ENCODE results near the gene CCN6. TPM values are rescaled to one million over a fixed set of nuclear protein-coding genes. Genes with fewer than 3 reads are reported as not detected.

Gene CCN6
- under 1 TPM; 0.26 to 0.32 TPM for total RNA-seq

DNA sequence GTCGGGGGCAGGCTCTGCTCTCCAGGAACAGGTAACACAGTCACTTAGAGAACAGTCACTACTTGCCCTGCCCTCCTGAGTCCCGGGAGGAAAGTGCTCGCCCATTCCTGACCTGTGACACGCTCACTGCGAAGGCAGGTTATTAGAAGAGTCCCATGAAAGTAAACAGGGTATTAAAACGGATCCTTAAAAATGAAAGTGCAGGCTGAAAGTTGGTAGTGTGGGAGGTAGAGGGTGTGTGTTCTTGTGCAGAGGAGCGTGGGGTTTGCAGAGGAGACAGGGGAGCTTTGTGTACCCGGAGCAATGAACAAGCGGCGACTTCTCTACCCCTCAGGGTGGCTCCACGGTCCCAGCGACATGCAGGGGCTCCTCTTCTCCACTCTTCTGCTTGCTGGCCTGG, at the start of gene CCN6:
CCN6 (plus strand) TSS at position 104 of the 400 bp plus-strand sequence; CDS start at position 358, 254 bp downstream.
- ChIA-PET POLR2A (no interaction called here), CTCF (interaction anchor here (1.3 kb wide), 1 partner anchor 12 kb away, joined by 3 read pairs; no protein-coding TSS in a partner anchor)
- no peak within 1 kb of the TSS for H3K4me3 Mint-ChIP-seq

DNA sequence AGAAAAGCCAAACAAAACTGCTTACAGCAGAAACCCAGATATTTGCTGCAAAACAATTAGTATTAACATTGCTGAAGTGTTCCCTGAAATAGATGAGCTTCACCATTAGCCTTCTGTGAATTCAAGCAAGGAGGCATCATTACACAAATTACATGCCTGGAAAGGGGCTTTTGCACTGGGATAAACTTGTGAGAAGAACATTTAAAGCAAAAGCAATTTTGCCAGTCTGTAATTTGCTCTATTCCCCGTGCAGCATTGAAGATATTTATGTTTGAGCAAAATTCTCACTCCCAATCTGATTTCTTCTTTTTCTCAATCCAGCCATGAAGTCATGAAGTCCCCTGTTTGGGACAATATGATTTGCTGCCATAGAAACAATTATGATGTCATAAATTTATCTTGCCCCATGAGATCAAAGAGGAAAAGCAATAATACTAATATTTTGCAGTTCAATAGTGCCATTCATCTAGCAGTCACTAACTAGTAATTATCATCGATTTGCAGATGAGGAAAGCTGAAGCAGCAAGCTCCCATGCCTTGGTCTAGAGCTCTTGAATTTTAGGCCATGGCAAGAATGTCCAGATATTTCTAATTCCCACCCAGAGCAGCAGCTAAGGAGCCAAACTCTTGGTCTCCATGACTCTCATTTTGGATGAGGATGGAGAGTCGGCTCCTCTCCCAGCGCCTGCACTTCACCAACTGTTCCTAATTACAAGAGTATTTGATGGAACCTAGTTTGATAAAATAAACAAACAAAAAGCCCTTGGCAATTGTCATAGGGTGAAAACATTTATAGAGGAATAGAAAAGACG, 49.5 kb upstream of the CCN6 start:
- POLR2A ChIA-PET, result no interaction called here
- H3K4me1 Mint-ChIP-seq, result peaks cover 9% of the 10 kb centered on the region
- no peaks in the 10 kb centered on the region for H3K27me3 Mint-ChIP-seq
- intact Hi-C loops (cut with DNase I, micrococcal nuclease), result no loop called here
- DNase-seq, result no peak
- peaks cover 2% of the 10 kb centered on the region for H3K36me3 Mint-ChIP-seq (ENCODE audit: low read depth)
- H3K4me3 Mint-ChIP-seq, result no peak overlapping the region
- H3K9me3 Mint-ChIP-seq (ENCODE audit: low read depth), result peaks cover 2% of the 10 kb centered on the region
- no peak overlapping the region for H3K27ac Mint-ChIP-seq
- CTCF ChIA-PET, result interaction anchor here (0.8 to 0.9 kb wide), 2 partner anchors 13 to 38 kb away, joined by 3 read pairs; no protein-coding TSS in a partner anchor
- no peak for ATAC-seq

More for the DNA sequence above, at the start of gene CCN6:
- ATAC-seq (no peak), DNase-seq (no peak)
- intact Hi-C loops (cut with DNase I, micrococcal nuclease), result no loop called here
- H3K27me3 Mint-ChIP-seq, result peaks cover 3% of the 10 kb centered on the region
- H3K27ac Mint-ChIP-seq, result no peak within 1 kb of the TSS
- no peaks in the 10 kb centered on the region for H3K9me3 Mint-ChIP-seq (ENCODE audit: low read depth)
- H3K4me1 Mint-ChIP-seq, result peaks cover 2% of the 10 kb centered on the region
- H3K36me3 Mint-ChIP-seq (ENCODE audit: low read depth), result no peaks in the 10 kb centered on the region

DNA sequence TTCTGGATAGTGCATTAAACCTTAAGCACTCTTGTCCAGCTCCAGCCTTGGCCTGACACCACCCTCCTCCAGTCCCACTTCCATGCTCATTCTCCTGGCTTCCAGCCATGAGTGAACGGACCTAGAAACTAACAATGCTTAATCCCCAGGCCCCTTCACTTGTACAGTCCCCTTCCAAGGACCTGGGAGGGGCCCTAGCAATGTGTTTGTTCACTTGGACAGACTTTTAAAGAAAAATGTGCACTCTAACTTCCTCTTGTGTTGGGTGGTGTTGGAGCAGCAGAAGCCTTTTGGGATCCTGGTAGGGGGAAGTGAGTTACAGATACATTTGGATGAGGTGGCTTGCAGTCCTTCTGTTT, 48.9 kb upstream of the CCN6 start:
- H3K4me3 Mint-ChIP-seq, result no peak overlapping the region
- CTCF ChIA-PET, result interaction anchor here (0.8 to 0.9 kb wide), 2 partner anchors 12 to 37 kb away, joined by 3 read pairs; no protein-coding TSS in a partner anchor
- H3K27ac Mint-ChIP-seq, result no peak overlapping the region
- H3K4me1 Mint-ChIP-seq, result peaks cover 9% of the 10 kb centered on the region
- no peak for ATAC-seq
- intact Hi-C loops (cut with DNase I, micrococcal nuclease), result no loop called here
- peaks cover 2% of the 10 kb centered on the region for H3K36me3 Mint-ChIP-seq (ENCODE audit: low read depth)
- H3K27me3 Mint-ChIP-seq, result no peaks in the 10 kb centered on the region
- no peak for DNase-seq
- H3K9me3 Mint-ChIP-seq (ENCODE audit: low read depth), result peaks cover 2% of the 10 kb centered on the region
- POLR2A ChIA-PET, result no interaction called here

DNA sequence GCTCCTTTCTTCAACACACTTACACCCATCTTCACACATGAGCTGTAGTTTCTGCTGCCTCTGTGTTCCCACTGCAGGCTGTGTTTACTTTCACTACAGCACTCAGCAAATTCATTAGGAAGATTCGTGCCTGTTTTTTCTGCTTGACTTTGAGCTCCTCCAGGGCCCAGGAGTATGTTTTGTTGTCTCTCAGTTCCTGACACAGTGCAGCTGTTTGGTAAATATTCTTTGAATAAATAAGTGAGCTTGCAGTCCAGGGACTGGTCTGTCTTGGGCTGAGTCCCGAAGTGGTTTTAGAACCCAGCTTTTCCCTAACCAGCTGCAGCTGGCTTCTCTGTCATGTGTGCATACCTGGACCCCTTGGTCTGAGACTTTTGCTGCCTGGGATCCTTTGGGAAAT, 46.6 kb upstream of the CCN6 start:
- peak overlapping the region; percentile 2 for H3K27ac Mint-ChIP-seq
- no peaks in the 10 kb centered on the region for H3K36me3 Mint-ChIP-seq (ENCODE audit: low read depth)
- no peak for DNase-seq
- CTCF ChIA-PET, result interaction anchor here (0.6 to 2.8 kb wide), 5 partner anchors 13 to 261 kb away, joined by 3 to 18 read pairs (median 3); no protein-coding TSS in a partner anchor
- ATAC-seq, result no peak
- H3K4me3 Mint-ChIP-seq, result no peak overlapping the region
- H3K9me3 Mint-ChIP-seq (ENCODE audit: low read depth), result peaks cover 2% of the 10 kb centered on the region
- intact Hi-C loops (cut with DNase I, micrococcal nuclease), result no loop called here
- POLR2A ChIA-PET, result no interaction called here
- peaks cover 19% of the 10 kb centered on the region for H3K4me1 Mint-ChIP-seq
- no peaks in the 10 kb centered on the region for H3K27me3 Mint-ChIP-seq

DNA sequence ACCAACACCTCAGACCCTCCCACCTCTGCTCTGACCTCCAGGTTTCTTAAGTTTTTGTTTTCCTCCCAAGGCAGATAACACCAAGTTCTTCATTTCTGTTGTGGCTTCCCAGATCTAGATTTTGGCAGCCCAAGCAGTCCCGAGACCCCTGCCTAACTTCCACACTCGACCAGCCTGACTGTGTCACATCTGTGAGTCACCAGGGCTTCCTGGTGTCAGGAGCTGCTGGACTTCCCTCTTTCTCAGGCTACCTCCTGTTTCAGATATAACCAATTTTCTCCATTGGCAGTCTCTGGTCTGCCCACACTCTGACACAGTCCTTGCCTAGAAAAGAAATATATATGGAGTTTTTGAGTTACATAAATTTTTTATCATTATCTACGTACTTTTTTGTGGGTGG, 46.1 kb upstream of the CCN6 start:
- ATAC-seq, result no peak

DNA sequence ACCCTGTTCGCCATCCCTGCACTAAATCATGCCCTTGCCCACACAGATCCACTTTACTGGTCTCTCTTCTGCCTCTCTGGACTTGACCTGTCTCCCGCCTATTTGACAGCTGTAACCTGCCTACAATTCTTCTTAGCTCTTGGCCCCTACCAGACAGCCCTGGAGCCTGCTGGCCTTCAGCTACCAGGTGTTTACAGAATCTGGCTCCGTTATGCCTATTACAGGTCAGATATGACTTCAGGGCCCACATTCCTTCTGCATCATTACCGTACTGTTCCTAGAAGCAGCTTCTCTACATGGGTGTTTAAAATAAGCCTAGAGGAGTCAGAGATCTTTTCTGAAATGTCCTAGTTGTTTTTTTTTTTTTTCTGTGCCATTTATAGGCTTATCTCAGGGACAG, 45.4 kb upstream of the CCN6 start:
- Mint-ChIP-seq H3K9me3 (ENCODE audit: low read depth) (no peaks in the 10 kb centered on the region), H3K27me3 (no peaks in the 10 kb centered on the region), H3K4me3 (no peak overlapping the region), H3K36me3 (ENCODE audit: low read depth) (no peaks in the 10 kb centered on the region), H3K27ac (no peak overlapping the region), H3K4me1 (peaks cover 29% of the 10 kb centered on the region)
- ATAC-seq, result no peak
- intact Hi-C loops (cut with DNase I, micrococcal nuclease), result no loop called here
- no peak for DNase-seq
- CTCF ChIA-PET, result interaction anchor here (0.5 to 2.9 kb wide), 7 partner anchors 8 to 539 kb away, joined by 3 to 18 read pairs (median 3); no protein-coding TSS in a partner anchor
- POLR2A ChIA-PET, result no interaction called here

More for the DNA sequence above, 46.1 kb upstream of the CCN6 start:
- ChIA-PET CTCF (interaction anchor here (0.6 to 2.8 kb wide), 6 partner anchors 13 to 538 kb away, joined by 3 to 18 read pairs (median 3); no protein-coding TSS in a partner anchor), POLR2A (no interaction called here)
- intact Hi-C loops (cut with DNase I, micrococcal nuclease), result no loop called here
- Mint-ChIP-seq H3K4me1 (peaks cover 25% of the 10 kb centered on the region), H3K27ac (no peak overlapping the region), H3K9me3 (ENCODE audit: low read depth) (peaks cover 2% of the 10 kb centered on the region), H3K36me3 (ENCODE audit: low read depth) (no peaks in the 10 kb centered on the region), H3K4me3 (no peak overlapping the region), H3K27me3 (no peaks in the 10 kb centered on the region)
- DNase-seq, result no peak

DNA sequence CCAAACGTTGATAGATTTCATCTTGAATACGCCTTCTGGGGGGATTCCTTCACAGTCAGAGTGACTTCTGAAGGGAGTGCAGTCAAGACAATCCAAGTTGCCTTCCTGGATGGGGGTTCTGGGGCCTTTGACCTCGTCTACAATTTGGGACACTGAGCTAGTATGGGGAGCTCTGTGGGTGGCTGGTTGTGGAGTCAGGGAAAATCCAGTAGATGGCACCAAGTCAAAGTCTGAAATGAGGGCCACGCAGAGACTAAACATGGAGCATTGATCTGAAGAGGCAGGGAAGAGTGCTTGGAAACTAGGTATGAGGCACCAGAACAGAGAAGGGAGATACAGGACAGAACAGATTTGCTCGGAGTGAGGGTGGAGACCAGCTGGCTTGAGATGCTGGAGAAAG, 43.6 kb upstream of the CCN6 start:
- DNase-seq, result peak; percentile 42
- peaks cover 42% of the 10 kb centered on the region for H3K4me1 Mint-ChIP-seq

DNA sequence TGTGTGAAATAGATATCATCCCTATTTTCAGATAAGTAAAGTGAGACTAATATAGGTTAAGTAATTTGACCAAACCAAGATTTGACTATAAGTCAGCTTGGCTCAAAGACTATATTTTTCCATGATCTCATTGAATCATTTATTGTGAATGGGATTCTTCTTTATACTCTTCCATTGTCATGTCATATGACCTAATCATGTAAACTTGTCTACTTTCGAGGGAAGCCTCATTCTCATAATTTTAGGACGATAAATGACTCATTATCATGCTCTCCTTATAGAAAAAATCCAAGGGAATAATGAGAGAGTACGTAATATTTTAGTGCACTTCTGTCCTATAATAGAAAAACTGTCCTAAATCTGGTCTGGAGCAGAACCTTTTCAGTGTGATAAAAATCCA, 40.9 kb upstream of the CCN6 start:
- Mint-ChIP-seq H3K4me3 (no peak overlapping the region), H3K4me1 (peaks cover 66% of the 10 kb centered on the region), H3K36me3 (ENCODE audit: low read depth) (no peaks in the 10 kb centered on the region), H3K27ac (no peak overlapping the region), H3K9me3 (ENCODE audit: low read depth) (no peaks in the 10 kb centered on the region), H3K27me3 (no peaks in the 10 kb centered on the region)
- DNase-seq (no peak), ATAC-seq (no peak)
- intact Hi-C loops (cut with DNase I, micrococcal nuclease), result no loop called here
- ChIA-PET CTCF (interaction anchor here (0.7 kb wide), 1 partner anchor 27 kb away, joined by 3 read pairs; no protein-coding TSS in a partner anchor), POLR2A (no interaction called here)

More for the DNA sequence above, 43.6 kb upstream of the CCN6 start:
- intact Hi-C loops (cut with DNase I, micrococcal nuclease), result loop anchor here (1.0 kb wide), 1 partner anchor 33 kb away; no protein-coding TSS in a partner anchor
- ATAC-seq, result peak; percentile 82
- Mint-ChIP-seq H3K4me3 (no peak overlapping the region), H3K27me3 (no peaks in the 10 kb centered on the region), H3K36me3 (ENCODE audit: low read depth) (no peaks in the 10 kb centered on the region), H3K27ac (no peak overlapping the region), H3K9me3 (ENCODE audit: low read depth) (no peaks in the 10 kb centered on the region)
- ChIA-PET POLR2A (interaction anchor here (0.9 kb wide), 1 partner anchor 45 kb away, joined by 3 read pairs; no protein-coding TSS in a partner anchor), CTCF (interaction anchor here (0.5 to 2.9 kb wide), 9 partner anchors 8 to 217 kb away, joined by 3 to 18 read pairs (median 3); no protein-coding TSS in a partner anchor)

DNA sequence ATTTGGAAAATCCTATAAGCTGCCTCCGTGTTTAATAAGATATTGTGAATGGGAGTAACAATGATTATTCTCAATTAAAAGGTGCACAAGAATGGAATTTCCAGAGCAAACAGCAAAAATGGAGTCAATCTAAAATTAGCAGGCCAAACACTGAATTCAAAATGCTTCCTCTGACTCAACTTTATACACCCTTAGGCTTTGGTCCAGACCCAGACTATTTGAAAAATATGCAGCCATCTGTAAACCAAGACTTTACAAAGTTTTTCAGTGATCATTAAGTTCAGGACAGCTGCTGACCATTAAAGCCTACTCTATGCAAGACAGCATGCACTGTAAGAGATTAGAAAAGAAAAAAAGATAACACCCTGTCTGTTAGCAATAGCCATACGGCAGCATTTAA, 39.4 kb upstream of the CCN6 start:
- DNase-seq, result no peak
- ChIA-PET POLR2A (no interaction called here), CTCF (interaction anchor here (1.1 to 5.3 kb wide), 6 partner anchors 13 to 304 kb away, joined by 3 to 65 read pairs (median 4); no protein-coding TSS in a partner anchor)
- H3K9me3 Mint-ChIP-seq (ENCODE audit: low read depth), result no peaks in the 10 kb centered on the region
- H3K27ac Mint-ChIP-seq, result peak overlapping the region; percentile 56
- no peak overlapping the region for H3K4me3 Mint-ChIP-seq
- no peaks in the 10 kb centered on the region for H3K36me3 Mint-ChIP-seq (ENCODE audit: low read depth)
- no peak for ATAC-seq
- H3K4me1 Mint-ChIP-seq, result peaks cover 73% of the 10 kb centered on the region
- no peaks in the 10 kb centered on the region for H3K27me3 Mint-ChIP-seq
- intact Hi-C loops (cut with DNase I, micrococcal nuclease), result no loop called here

DNA sequence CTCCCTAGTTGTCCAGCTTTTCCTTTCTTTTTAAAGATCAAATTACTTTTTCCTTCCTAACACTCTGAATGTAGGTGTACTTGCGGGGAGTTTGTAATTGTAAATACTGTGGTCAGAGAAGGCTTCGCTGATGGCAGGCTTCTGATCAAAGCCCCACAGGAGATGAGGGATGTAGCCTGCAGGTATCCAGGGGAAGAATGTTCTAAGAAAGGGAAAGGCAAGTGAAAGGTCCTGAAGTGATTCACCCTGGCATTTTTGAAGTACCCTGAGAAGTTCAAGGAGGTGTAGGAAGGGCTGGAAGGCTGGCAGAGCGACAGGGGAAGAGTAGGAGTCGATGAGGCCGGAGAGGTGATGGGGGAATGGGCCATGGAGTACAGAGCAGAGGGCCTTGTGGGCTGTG, 38.2 kb upstream of the CCN6 start:
- no peaks in the 10 kb centered on the region for H3K36me3 Mint-ChIP-seq (ENCODE audit: low read depth)
- POLR2A ChIA-PET, result interaction anchor here (0.6 to 2.4 kb wide), 7 partner anchors 142 to 537 kb away, joined by 3 to 11 read pairs (median 3); partner anchors contain the start of gene FYN
- peaks cover 77% of the 10 kb centered on the region for H3K4me1 Mint-ChIP-seq
- ATAC-seq (no peak), DNase-seq (no peak)
- no peaks in the 10 kb centered on the region for H3K27me3 Mint-ChIP-seq
- CTCF ChIA-PET, result interaction anchor here (0.6 to 5.3 kb wide), 14 partner anchors 12 to 1843 kb away, joined by 3 to 65 read pairs (median 3); a partner anchor contains a TSS
- intact Hi-C loops (cut with DNase I, micrococcal nuclease), result loop anchor here (1.0 to 2.0 kb wide), 5 partner anchors 28 to 251 kb away; no protein-coding TSS in a partner anchor
- H3K27ac Mint-ChIP-seq, result peak overlapping the region; percentile 84
- no peaks in the 10 kb centered on the region for H3K9me3 Mint-ChIP-seq (ENCODE audit: low read depth)
- no peak overlapping the region for H3K4me3 Mint-ChIP-seq

DNA sequence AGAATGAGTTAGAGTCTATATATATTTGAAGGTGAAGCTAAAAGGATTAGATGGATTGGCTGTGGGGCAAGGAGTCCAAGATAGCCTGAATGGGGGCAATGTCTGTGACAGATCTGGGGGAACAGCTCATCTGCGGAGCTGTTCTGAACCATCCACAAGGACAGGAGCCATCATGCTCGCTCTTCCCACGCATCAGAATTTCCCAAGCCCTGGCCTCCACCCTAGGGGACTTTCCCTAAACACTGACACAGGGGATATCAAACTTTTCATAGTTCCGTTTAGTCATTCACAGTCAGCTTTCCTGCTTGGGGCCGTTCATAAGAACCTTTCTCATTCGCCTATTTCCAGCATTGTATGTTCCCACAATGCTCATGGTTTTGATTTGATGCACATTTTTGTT, 37.6 kb upstream of the CCN6 start:
- H3K4me1 Mint-ChIP-seq, result peaks cover 74% of the 10 kb centered on the region
- peak overlapping the region; percentile 84 for H3K27ac Mint-ChIP-seq
- ATAC-seq, result peak; percentile 83
- no peaks in the 10 kb centered on the region for H3K27me3 Mint-ChIP-seq
- H3K4me3 Mint-ChIP-seq, result peak overlapping the region; percentile 46
- no peaks in the 10 kb centered on the region for H3K36me3 Mint-ChIP-seq (ENCODE audit: low read depth)
- ChIA-PET POLR2A (interaction anchor here (0.6 to 2.4 kb wide), 12 partner anchors 12 to 285 kb away, joined by 3 to 11 read pairs (median 4); partner anchors contain the start of gene FYN), CTCF (interaction anchor here (0.6 to 5.3 kb wide), 13 partner anchors 12 to 757 kb away, joined by 3 to 65 read pairs (median 3); a partner anchor contains a TSS)
- peak; percentile 83 for DNase-seq
- intact Hi-C loops (cut with DNase I, micrococcal nuclease), result loop anchor here (1.0 to 2.0 kb wide), 5 partner anchors 27 to 252 kb away; no protein-coding TSS in a partner anchor
- H3K9me3 Mint-ChIP-seq (ENCODE audit: low read depth), result no peaks in the 10 kb centered on the region
